HEK293 (cell line): ENCODE results near the gene KIAA0825.

Experiments
- CTCF ChIA-PET: fragments of 350-600 bp; formaldehyde crosslinking; extraction: SDS; loops from one replicate; lab custom pipeline; 2021; ENCODE audit warnings: antibody characterized with exemption; lab: Yijun Ruan, JAX
- POLR2A ChIA-PET: fragments of 300-600 bp; formaldehyde crosslinking; extraction: SDS; loops from one replicate; lab custom pipeline; 2020; ENCODE audit warnings: antibody characterized with exemption, inconsistent platforms; lab: Yijun Ruan, JAX
- H3K27ac ChIP-seq: fragments of 200-500 bp; sonication (Bioruptor generic); 2 replicates; pipeline ENCODE4 v1.5.1; 2014; ENCODE audit warnings: low read depth, low read length, control low read depth, inconsistent platforms; ENCODE audit errors: extremely low read depth
- H3K36me3 ChIP-seq, 2 experiments: fragments of 200-500 bp in 1 of 2; sonication (Bioruptor generic) in 1 of 2; 1 replicate in 1 of 2; 2 replicates in 1 of 2; pipeline ENCODE4 v1.5.1; 2014 to 2017; ENCODE audit warnings: inconsistent platforms in 2 of 2, low read length in 2 of 2; ENCODE audit not compliant: control insufficient read depth in 2 of 2, insufficient read depth in 1 of 2
- H3K4me1 ChIP-seq: fragments of 200-500 bp; sonication (Bioruptor generic); 2 replicates; pipeline ENCODE4 v1.5.1; 2014; ENCODE audit warnings: mild to moderate bottlenecking, low read length, inconsistent platforms; ENCODE audit not compliant: control insufficient read depth, insufficient read depth
- H3K4me3 ChIP-seq: 2 replicates; pipeline ENCODE4 v1.5.1; 2011; ENCODE audit warnings: low read depth, mild to moderate bottlenecking, control low read depth, low read length, moderate library complexity
- H3K9me3 ChIP-seq: fragments of 200-500 bp; sonication (Bioruptor generic); 2 replicates; pipeline ENCODE4 v1.5.1; 2014; ENCODE audit warnings: low read depth, low read length, inconsistent platforms; ENCODE audit not compliant: control insufficient read depth, insufficient read depth
- BCL11A ChIP-seq: fragments of 450-650 bp; formaldehyde crosslinking; IDR thresholded peaks from 2 replicates; pipeline ENCODE4 v1.5.1; 2016; ENCODE audit warnings: low read depth, missing biosample characterization, missing genetic modification characterization
- MEIS1 ChIP-seq: sonication (generic); formaldehyde crosslinking; IDR thresholded peaks from 2 replicates; pipeline ENCODE4 v1.8.1; 2022; ENCODE audit warnings: missing genetic modification reagents, mild to moderate bottlenecking, borderline replicate concordance
- ZBTB6 ChIP-seq: fragments of 450-650 bp; formaldehyde crosslinking; IDR thresholded peaks from 2 replicates; pipeline ENCODE4 v1.5.1; 2017; ENCODE audit warnings: missing biosample characterization, missing genetic modification characterization
- ZNF19 ChIP-seq: fragments of 450-650 bp; formaldehyde crosslinking; IDR thresholded peaks from 2 replicates; pipeline ENCODE4; 2016; ENCODE audit warnings: missing biosample characterization, missing genetic modification characterization, low read depth
- ZNF311 ChIP-seq: fragments of 450-650 bp; formaldehyde crosslinking; IDR thresholded peaks from 2 replicates; pipeline ENCODE4 v1.5.1; 2017; ENCODE audit warnings: missing biosample characterization, missing genetic modification characterization, borderline replicate concordance
- ZNF362 ChIP-seq: fragments of 450-650 bp; formaldehyde crosslinking; IDR thresholded peaks from 2 replicates; pipeline ENCODE4 v1.5.1; 2016; ENCODE audit warnings: missing biosample characterization, missing genetic modification characterization
- ZNF449 ChIP-seq: fragments of 450-650 bp; formaldehyde crosslinking; IDR thresholded peaks from 2 replicates; pipeline ENCODE4 v1.5.1; 2017; ENCODE audit warnings: missing biosample characterization, mild to moderate bottlenecking, missing genetic modification characterization, moderate library complexity
- ZNF521 ChIP-seq: fragments of 450-650 bp; formaldehyde crosslinking; IDR thresholded peaks from 2 replicates; pipeline ENCODE4 v1.5.1; 2017; ENCODE audit warnings: missing biosample characterization, mild to moderate bottlenecking, missing genetic modification characterization
- ZNF560 ChIP-seq: fragments of 450-650 bp; formaldehyde crosslinking; IDR thresholded peaks from 2 replicates; pipeline ENCODE4 v1.5.1; 2017; ENCODE audit warnings: missing biosample characterization, missing genetic modification characterization, borderline replicate concordance
- ZNF610 ChIP-seq: fragments of 450-650 bp; formaldehyde crosslinking; IDR thresholded peaks from 2 replicates; pipeline ENCODE4 v1.5.1; 2016; ENCODE audit warnings: missing biosample characterization, missing genetic modification characterization, borderline replicate concordance
- ZNF621 ChIP-seq: fragments of 450-650 bp; formaldehyde crosslinking; IDR thresholded peaks from 2 replicates; pipeline ENCODE4 v1.5.1; 2017; ENCODE audit warnings: missing biosample characterization, missing genetic modification characterization
- ZNF639 ChIP-seq: fragments of 450-650 bp; formaldehyde crosslinking; IDR thresholded peaks from 2 replicates; pipeline ENCODE4 v1.5.1; 2016; ENCODE audit warnings: missing biosample characterization, missing genetic modification characterization
- ZNF677 ChIP-seq: fragments of 450-650 bp; IDR thresholded peaks from 2 replicates; pipeline ENCODE4 v1.5.0; 2018; ENCODE audit warnings: missing biosample characterization, mild to moderate bottlenecking, missing genetic modification characterization, moderate library complexity
- TF ChIP-seq, protein P1 (sequence below): fragments of 450-650 bp; IDR thresholded peaks from 2 replicates; pipeline ENCODE4 v1.5.1; 2018; ENCODE audit warnings: missing biosample characterization, mild to moderate bottlenecking, missing genetic modification characterization
- TF ChIP-seq, protein P2 (sequence below): fragments of 450-650 bp; formaldehyde crosslinking; IDR thresholded peaks from 2 replicates; pipeline ENCODE4 v1.5.1; 2017; ENCODE audit warnings: missing biosample characterization, missing genetic modification characterization
- TF ChIP-seq, protein P3 (sequence below): fragments of 450-650 bp; formaldehyde crosslinking; IDR thresholded peaks from 2 replicates; pipeline ENCODE4 v1.5.1; 2017; ENCODE audit warnings: missing biosample characterization, missing genetic modification characterization

KIAA0825 gene

DNA sequence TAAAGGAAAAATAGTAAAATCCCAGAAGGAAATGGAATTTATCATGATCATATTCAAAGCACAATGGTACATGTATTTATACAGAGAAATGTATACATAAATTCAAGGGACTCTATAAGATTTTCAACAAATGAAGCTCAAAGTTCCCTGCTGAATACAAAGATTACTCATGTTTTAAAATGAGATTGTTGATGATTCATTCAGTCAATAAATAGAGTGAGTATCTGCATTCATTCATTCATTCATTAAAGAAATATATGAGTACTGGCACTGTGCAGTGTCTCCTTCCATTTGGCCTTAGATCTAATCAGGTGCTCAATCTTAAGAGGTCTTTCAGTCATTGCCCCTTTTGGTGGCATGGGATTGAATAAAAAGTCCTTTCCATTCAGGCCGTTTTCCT is 310.0 kb downstream of the KIAA0825 start:
- Histone ChIP-seq H3K4me3 (no peak overlapping the region), H3K9me3 (no peaks in the 10 kb centered on the region), H3K4me1 (no peaks in the 10 kb centered on the region), H3K36me3 (no peaks in the 10 kb centered on the region), H3K27ac (no peak overlapping the region)
- ChIA-PET POLR2A (no interaction called here), CTCF (interaction anchor here (1.0 kb wide), 1 partner anchor 89 kb away, joined by 3 read pairs; no protein-coding TSS in a partner anchor)
- TF ChIP-seq, protein P1, sequence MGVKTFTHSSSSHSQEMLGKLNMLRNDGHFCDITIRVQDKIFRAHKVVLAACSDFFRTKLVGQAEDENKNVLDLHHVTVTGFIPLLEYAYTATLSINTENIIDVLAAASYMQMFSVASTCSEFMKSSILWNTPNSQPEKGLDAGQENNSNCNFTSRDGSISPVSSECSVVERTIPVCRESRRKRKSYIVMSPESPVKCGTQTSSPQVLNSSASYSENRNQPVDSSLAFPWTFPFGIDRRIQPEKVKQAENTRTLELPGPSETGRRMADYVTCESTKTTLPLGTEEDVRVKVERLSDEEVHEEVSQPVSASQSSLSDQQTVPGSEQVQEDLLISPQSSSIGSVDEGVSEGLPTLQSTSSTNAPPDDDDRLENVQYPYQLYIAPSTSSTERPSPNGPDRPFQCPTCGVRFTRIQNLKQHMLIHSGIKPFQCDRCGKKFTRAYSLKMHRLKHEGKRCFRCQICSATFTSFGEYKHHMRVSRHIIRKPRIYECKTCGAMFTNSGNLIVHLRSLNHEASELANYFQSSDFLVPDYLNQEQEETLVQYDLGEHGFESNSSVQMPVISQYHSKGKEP = no peak
- TF ChIP-seq BCL11A (no peak), ZNF449 (tag by site-specific recombination) (no peak), ZNF521 (tag by site-specific recombination) (no peak), ZNF621 (tag by site-specific recombination) (no peak), ZNF610 (tag by site-specific recombination) (no peak), ZNF19 (tag by site-specific recombination) (no peak), ZNF677 (no peak), MEIS1 (CRISPR knock-in tag) (no peak), ZBTB6 (tag by site-specific recombination) (no peak), ZNF362 (tag by site-specific recombination) (no peak), ZNF639 (tag by site-specific recombination) (no peak), ZNF560 (tag by site-specific recombination) (no peak), ZNF311 (no peak)
- TF ChIP-seq, protein P2, sequence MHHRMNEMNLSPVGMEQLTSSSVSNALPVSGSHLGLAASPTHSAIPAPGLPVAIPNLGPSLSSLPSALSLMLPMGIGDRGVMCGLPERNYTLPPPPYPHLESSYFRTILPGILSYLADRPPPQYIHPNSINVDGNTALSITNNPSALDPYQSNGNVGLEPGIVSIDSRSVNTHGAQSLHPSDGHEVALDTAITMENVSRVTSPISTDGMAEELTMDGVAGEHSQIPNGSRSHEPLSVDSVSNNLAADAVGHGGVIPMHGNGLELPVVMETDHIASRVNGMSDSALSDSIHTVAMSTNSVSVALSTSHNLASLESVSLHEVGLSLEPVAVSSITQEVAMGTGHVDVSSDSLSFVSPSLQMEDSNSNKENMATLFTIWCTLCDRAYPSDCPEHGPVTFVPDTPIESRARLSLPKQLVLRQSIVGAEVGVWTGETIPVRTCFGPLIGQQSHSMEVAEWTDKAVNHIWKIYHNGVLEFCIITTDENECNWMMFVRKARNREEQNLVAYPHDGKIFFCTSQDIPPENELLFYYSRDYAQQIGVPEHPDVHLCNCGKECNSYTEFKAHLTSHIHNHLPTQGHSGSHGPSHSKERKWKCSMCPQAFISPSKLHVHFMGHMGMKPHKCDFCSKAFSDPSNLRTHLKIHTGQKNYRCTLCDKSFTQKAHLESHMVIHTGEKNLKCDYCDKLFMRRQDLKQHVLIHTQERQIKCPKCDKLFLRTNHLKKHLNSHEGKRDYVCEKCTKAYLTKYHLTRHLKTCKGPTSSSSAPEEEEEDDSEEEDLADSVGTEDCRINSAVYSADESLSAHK (tag by site-specific recombination) = no peak
- TF ChIP-seq, protein P3, sequence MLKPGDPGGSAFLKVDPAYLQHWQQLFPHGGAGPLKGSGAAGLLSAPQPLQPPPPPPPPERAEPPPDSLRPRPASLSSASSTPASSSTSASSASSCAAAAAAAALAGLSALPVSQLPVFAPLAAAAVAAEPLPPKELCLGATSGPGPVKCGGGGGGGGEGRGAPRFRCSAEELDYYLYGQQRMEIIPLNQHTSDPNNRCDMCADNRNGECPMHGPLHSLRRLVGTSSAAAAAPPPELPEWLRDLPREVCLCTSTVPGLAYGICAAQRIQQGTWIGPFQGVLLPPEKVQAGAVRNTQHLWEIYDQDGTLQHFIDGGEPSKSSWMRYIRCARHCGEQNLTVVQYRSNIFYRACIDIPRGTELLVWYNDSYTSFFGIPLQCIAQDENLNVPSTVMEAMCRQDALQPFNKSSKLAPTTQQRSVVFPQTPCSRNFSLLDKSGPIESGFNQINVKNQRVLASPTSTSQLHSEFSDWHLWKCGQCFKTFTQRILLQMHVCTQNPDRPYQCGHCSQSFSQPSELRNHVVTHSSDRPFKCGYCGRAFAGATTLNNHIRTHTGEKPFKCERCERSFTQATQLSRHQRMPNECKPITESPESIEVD (tag by site-specific recombination) = no peak
